Stomach (tissue), 9 donors: ENCODE measurements around the gene ZNF689. TPM values are rescaled to one million over a fixed set of nuclear protein-coding genes. Genes with fewer than 3 reads are reported as not detected.
A peak's percentile ranks its signal among the peaks of the same experiment; 100 is the strongest.

ENCODE experiments used
- DNase-seq, 2 donors: peaks; one replicate each; pipeline versions ENCODE4 v3.0.0 to v3.0.0-alpha.2; 2013 to 2019
- H3K27ac ChIP-seq, 5 donors: fragments of 200-600 bp in 4 of 5; sonication (generic) in 4 of 5; one replicate each; pipeline ENCODE4 v1.5.1; 2013 to 2019; ENCODE audit warnings: mild to moderate bottlenecking in 1 of 5, moderate library complexity in 1 of 5
- H3K27me3 ChIP-seq, 3 donors: fragments of 200-600 bp; sonication (generic); one replicate each; pipeline ENCODE4 v1.5.1; 2017 to 2019; ENCODE audit warnings: mixed run types in 1 of 3
- H3K36me3 ChIP-seq, 4 donors: fragments of 200-600 bp; sonication (generic); 1 replicate in 3 of 4; 2 replicates in 1 of 4; pipeline ENCODE4 v1.5.1; 2016 to 2019
- H3K4me1 ChIP-seq, 4 donors: fragments of 200-600 bp; sonication (generic); one replicate each; pipeline ENCODE4 v1.5.1; 2016 to 2019
- H3K4me3 ChIP-seq, 4 donors: fragments of 200-600 bp; sonication (generic) in 3 of 4; one replicate each; pipeline ENCODE4 v1.5.1; 2016 to 2019; ENCODE audit warnings: mild to moderate bottlenecking in 1 of 4
- H3K9me3 ChIP-seq, 4 donors: fragments of 200-600 bp; sonication (generic); one replicate each; pipeline ENCODE4 v1.5.1; 2016 to 2019
- CTCF ChIP-seq, 7 experiments: fragments of 450-650 bp in 4 of 7; fragments of 200-600 bp in 3 of 7; sonication (generic) in 3 of 7; IDR thresholded peaks; one replicate each; pipeline ENCODE4 v1.5.1; 2016 to 2019; ENCODE audit warnings: antibody characterized with exemption in 7 of 7, control low read depth in 2 of 7, mild to moderate bottlenecking in 1 of 7
- EP300 ChIP-seq: sonication (generic); formaldehyde crosslinking; IDR thresholded peaks from one replicate; pipeline ENCODE4 v1.6.1; 2017; ENCODE audit warnings: antibody characterized with exemption
- POLR2A ChIP-seq, 4 donors: fragments of 450-650 bp; IDR thresholded peaks; one replicate each; pipeline ENCODE4 v1.6.1; 2016; ENCODE audit warnings: antibody characterized with exemption in 4 of 4, control low read depth in 2 of 4, mild to moderate bottlenecking in 1 of 4, moderate library complexity in 1 of 4
- POLR2AphosphoS5 ChIP-seq, 3 donors: sonication (generic); formaldehyde crosslinking; IDR thresholded peaks; one replicate each; pipeline ENCODE4 v1.6.1; 2016; ENCODE audit warnings: antibody characterized with exemption in 3 of 3
- whole genome bisulfite sequencing, 5 donors: extraction: QIAGEN DNeasy Blood & Tissue Kit in 3 of 5; methylation state at CpG; one replicate each; pipeline versions ENCODE4 v1.1.5 to v1.1.7; 2013 to 2018; 5-methylcytosine and 5-hydroxymethylcytosine counted together
- intact Hi-C: fragments of 100-400 bp; cut with DNase I; formaldehyde crosslinking; loops from one replicate; pipeline ENCODE4 v1.15.1; 2023; ENCODE audit warnings: low total_unique reads
- polyA plus RNA-seq, 3 donors: library from polyadenylated mRNA; stranded (reverse); fragments of 200-250 nt; gene quantifications; one replicate each; pipeline ENCODE4 v1.2.3, GENCODE V29; 2013
- total RNA-seq, 5 donors: library from RNA; depleted of rRNA; stranded (reverse); fragments of >200 nt; gene quantifications; one replicate each; pipeline versions ENCODE4 v1.1.0 to v1.2.3, GENCODE V29; 2014 to 2016
- donor health status: healthy with polysubstance abuse.
- donor health status: Bipolar disorder and iron deficiency.
- donor health status: healthy.

Gene ZNF689
- total and polyA plus RNA-seq, 8 donors, result 0.58 to 86.4 (median 4.1) TPM

DNA sequence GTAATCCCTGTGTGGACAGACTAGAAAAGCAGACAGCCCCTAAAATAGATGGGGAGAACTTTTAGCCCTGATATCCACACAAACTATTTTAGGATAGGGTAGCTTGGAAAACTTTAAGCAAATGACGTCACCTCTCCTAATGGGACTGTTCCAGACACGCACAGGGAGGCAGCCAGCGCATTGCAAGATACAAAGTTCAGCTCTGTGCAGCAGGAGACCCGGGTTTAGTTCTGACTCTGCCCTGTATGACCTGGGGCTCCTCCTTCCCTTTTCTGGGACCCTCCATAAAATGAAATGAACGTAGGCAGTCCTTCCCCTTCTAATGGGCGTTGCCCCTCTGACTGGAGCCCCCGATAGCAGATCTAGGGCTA, 6.3 kb downstream of the ZNF689 start:
- H3K36me3 ChIP-seq, result peaks cover 32 to 63% (median 62%) of the 10 kb centered on the region in 4 donors
- H3K4me1 ChIP-seq, result peaks cover 0 to 27% (median 8%) of the 10 kb centered on the region in 4 donors
- no peaks in the 10 kb centered on the region for H3K9me3 ChIP-seq
- no peak overlapping the region for H3K4me3 ChIP-seq
- intact Hi-C loops, result no loop called here
- no peak overlapping the region for H3K27ac ChIP-seq
- no peak for DNase-seq
- TF ChIP-seq EP300 (no peak), CTCF (IDR thresholded peaks at IDR 0.05) (no peak), POLR2AphosphoS5 (IDR thresholded peaks at IDR 0.05) (no peak), POLR2A (IDR thresholded peaks at IDR 0.05) (no peak)
- no peaks in the 10 kb centered on the region for H3K27me3 ChIP-seq
- WGBS, 5 donors, result 86 to 96% (median 91%) methylated on average over 7 of the region's 7 CpGs

DNA sequence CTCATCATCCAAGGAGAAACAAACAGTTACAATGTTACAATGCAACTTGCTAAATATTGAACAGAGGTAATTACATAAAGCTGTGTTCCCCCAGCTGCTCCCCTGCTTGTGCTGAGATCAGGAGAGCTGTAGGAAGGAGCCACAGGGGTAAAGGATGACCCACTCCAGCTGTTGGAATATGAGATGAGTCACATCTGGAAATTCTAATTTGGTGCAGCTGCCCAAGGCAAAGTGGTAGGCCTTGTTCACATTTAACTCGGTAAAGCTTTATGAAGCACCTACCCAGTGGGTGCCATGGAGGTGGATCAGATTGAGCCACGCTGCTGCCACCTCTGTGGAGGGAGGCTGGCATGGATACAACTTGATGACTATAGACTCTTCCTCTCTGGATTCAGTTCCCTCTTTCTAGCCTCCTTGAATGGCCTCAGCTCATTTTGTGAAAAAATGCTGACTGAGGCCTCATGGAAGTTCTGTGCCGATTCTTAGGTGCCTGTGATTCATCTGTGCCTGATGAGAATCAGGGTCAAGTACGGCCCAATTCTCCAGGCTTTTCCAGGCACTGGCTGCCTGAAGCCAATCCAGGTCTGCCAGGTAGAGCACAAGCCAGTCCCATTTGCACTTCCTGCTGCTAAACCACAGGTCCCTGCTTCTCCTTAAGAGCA, 7.4 kb downstream of the ZNF689 start:
- H3K9me3 ChIP-seq, result no peaks in the 10 kb centered on the region
- 58 to 83% (median 68%) methylated on average over 4 of the region's 4 CpGs for WGBS, 5 donors

DNA sequence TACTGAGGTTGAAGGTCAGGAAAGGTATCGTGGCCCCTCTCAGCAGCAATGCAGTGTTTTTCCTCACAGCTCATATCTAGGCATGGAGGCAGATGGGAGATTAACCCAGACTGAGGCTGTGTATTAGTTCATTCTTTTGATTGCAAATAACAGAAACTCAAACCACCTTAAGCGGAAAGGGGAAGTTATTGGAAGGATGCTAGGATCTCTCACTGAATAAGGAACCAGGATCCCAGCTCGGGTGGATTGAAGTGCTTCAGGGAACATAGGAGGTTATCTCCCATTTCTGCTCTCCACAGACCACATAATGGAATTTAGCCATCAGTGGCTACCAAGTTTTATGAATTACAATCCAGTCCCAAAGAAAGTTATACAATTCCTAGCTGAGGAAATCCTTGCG, 8.2 kb downstream of the ZNF689 start:
- Histone ChIP-seq H3K36me3 (peaks cover 24 to 51% (median 50%) of the 10 kb centered on the region in 4 donors), H3K27me3 (no peaks in the 10 kb centered on the region), H3K4me3 (no peak overlapping the region), H3K4me1 (peaks cover 0 to 10% (median 0%) of the 10 kb centered on the region in 4 donors), H3K9me3 (no peaks in the 10 kb centered on the region), H3K27ac (peak overlapping the region in 1 of 5 donors; percentile 37)
- WGBS, 5 donors, result 76 to 83% (median 78%) methylated on average over 4 of the region's 4 CpGs
- intact Hi-C loops, result no loop called here
- DNase-seq, result no peak
- no peak for TF ChIP-seq POLR2AphosphoS5 (IDR thresholded peaks at IDR 0.05)
- no peak for TF ChIP-seq EP300

More for the DNA sequence above, 7.4 kb downstream of the ZNF689 start:
- peak in 1 of 2 donors; percentile 22 for DNase-seq
- Histone ChIP-seq H3K4me1 (peaks cover 0 to 16% (median 3%) of the 10 kb centered on the region in 4 donors), H3K4me3 (no peak overlapping the region), H3K27me3 (no peaks in the 10 kb centered on the region), H3K36me3 (peaks cover 30 to 59% (median 58%) of the 10 kb centered on the region in 4 donors), H3K27ac (peak overlapping the region in 2 of 5 donors; percentile 20 to 37)
- intact Hi-C loops, result no loop called here
- TF ChIP-seq POLR2A (IDR thresholded peaks at IDR 0.05) (no peak), EP300 (no peak), POLR2AphosphoS5 (IDR thresholded peaks at IDR 0.05) (no peak), CTCF (IDR thresholded peaks at IDR 0.05) (no peak)

- no peak overlapping the region for H3K4me3 ChIP-seq
- no peak for TF ChIP-seq EP300
- no peak for TF ChIP-seq POLR2AphosphoS5 (IDR thresholded peaks at IDR 0.05)
- TF ChIP-seq POLR2A (IDR thresholded peaks at IDR 0.05), result no peak
- H3K27ac ChIP-seq, result no peak overlapping the region
- no peaks in the 10 kb centered on the region for H3K27me3 ChIP-seq
- H3K9me3 ChIP-seq, result no peaks in the 10 kb centered on the region
- WGBS, 5 donors, result 92 to 100% (median 96%) methylated on average over 2 of the region's 2 CpGs
- DNase-seq, result no peak
- intact Hi-C loops, result no loop called here
- H3K36me3 ChIP-seq, result peaks cover 24 to 41% (median 40%) of the 10 kb centered on the region in 4 donors
- H3K4me1 ChIP-seq, result peaks cover 0 to 10% (median 0%) of the 10 kb centered on the region in 4 donors
These were observed 9.3 kb downstream of the ZNF689 start for GRCh38 chr16:30600929-30601328.

GRCh38 chr16:30600215-30600614, 10.0 kb downstream of the ZNF689 start:
- H3K4me1 ChIP-seq, result peaks cover 0 to 10% (median 0%) of the 10 kb centered on the region in 4 donors
- intact Hi-C loops, result no loop called here
- 91 to 98% (median 94%) methylated on average over 3 of the region's 3 CpGs for WGBS, 5 donors

More at GRCh38 chr16:30600215-30600614, 10.0 kb downstream of the ZNF689 start:
- Histone ChIP-seq H3K9me3 (no peaks in the 10 kb centered on the region), H3K27ac (no peak overlapping the region), H3K4me3 (no peak overlapping the region), H3K36me3 (peaks cover 20 to 34% (median 33%) of the 10 kb centered on the region in 4 donors), H3K27me3 (no peaks in the 10 kb centered on the region)
- no peak for DNase-seq
- TF ChIP-seq CTCF (IDR thresholded peaks at IDR 0.05), result no peak
